Panc1 (cell line): ENCODE results near the gene SEL1L2. TPM values are rescaled to one million over a fixed set of nuclear protein-coding genes. Genes with fewer than 3 reads are reported as not detected.

Source experiments
- ATAC-seq: fragments of 200-7000 bp; cut with Tn5 transposase; 2 replicates; pipeline ENCODE4 v1.9.1; 2020; ENCODE audit warnings: mild to moderate bottlenecking, moderate library complexity
- BruUV-seq: library from RNA; stranded (reverse); fragments of 400-500 nt; replicated peaks from 2 replicates; lab custom pipeline; 2021; lab: Mats Ljungman, UMichigan
- CTCF ChIA-PET: fragments of 300-600 bp; sonication (Branson Sonifier 250); formaldehyde crosslinking; loops from one replicate; lab custom pipeline; 2022; ENCODE audit warnings: antibody characterized with exemption; lab: Charles Lee
- POLR2A ChIA-PET: fragments of 300-600 bp; sonication (Branson Sonifier 250); formaldehyde crosslinking; loops from one replicate; lab custom pipeline; 2022; ENCODE audit warnings: antibody characterized with exemption; lab: Charles Lee
- DNase-seq: peaks from one replicate; pipeline ENCODE4 v3.0.0-alpha.2; 2010; ENCODE audit warnings: low read depth, low spot score
- H3K27ac ChIP-seq: 2 replicates; pipeline ENCODE4 v1.5.1; 2011; ENCODE audit warnings: mild to moderate bottlenecking, low read length, inconsistent platforms
- H3K27me3 ChIP-seq: fragments of 200-500 bp; sonication (Bioruptor generic); 2 replicates; pipeline ENCODE4 v1.6.0; 2014; ENCODE audit warnings: low read length, inconsistent platforms; ENCODE audit not compliant: control insufficient read depth, insufficient read depth
- H3K36me3 ChIP-seq: fragments of 200-500 bp; sonication (Bioruptor generic); 2 replicates; pipeline ENCODE4 v1.5.1; 2014; ENCODE audit warnings: inconsistent platforms, mild to moderate bottlenecking, low read length, moderate library complexity; ENCODE audit not compliant: control insufficient read depth, insufficient read depth
- H3K4me1 ChIP-seq: 2 replicates; pipeline ENCODE4 v1.5.1; 2011; ENCODE audit warnings: inconsistent platforms, mild to moderate bottlenecking, low read length, moderate library complexity; ENCODE audit not compliant: control insufficient read depth, insufficient read depth
- H3K4me3 ChIP-seq, 2 experiments: 2 replicates each; pipeline ENCODE4 v1.5.1; 2011 to 2012; ENCODE audit warnings: low read depth in 2 of 2, low read length in 2 of 2, mild to moderate bottlenecking in 2 of 2, inconsistent platforms in 1 of 2, moderate library complexity in 1 of 2
- H3K9me3 ChIP-seq: fragments of 200-500 bp; sonication (Bioruptor generic); 2 replicates; pipeline ENCODE4 v1.5.1; 2014; ENCODE audit warnings: low read depth, mild to moderate bottlenecking, inconsistent platforms, low read length, moderate library complexity; ENCODE audit not compliant: control insufficient read depth, insufficient read depth
- CTCF ChIP-seq: fragments of 450-650 bp; IDR thresholded peaks from 2 replicates; pipeline ENCODE4 v1.5.1; 2017; ENCODE audit warnings: mild to moderate bottlenecking
- POLR2AphosphoS5 ChIP-seq: IDR thresholded peaks from 2 replicates; pipeline ENCODE4 v1.6.1; 2012; ENCODE audit warnings: mild to moderate bottlenecking, low read depth, low read length, moderate library complexity
- REST ChIP-seq, 2 experiments: IDR thresholded peaks; 2 replicates each; pipeline ENCODE4 v1.6.1; 2011 to 2012; ENCODE audit warnings: low read depth in 2 of 2, control low read depth in 1 of 2, low read length in 1 of 2, mild to moderate bottlenecking in 1 of 2, moderate library complexity in 1 of 2; ENCODE audit not compliant: insufficient read depth in 1 of 2
- SIN3A ChIP-seq: IDR thresholded peaks from 2 replicates; pipeline ENCODE4 v1.6.1; 2012; ENCODE audit warnings: low read depth, mild to moderate bottlenecking, low read length, moderate library complexity, borderline replicate concordance; ENCODE audit not compliant: insufficient read depth
- TCF7L2 ChIP-seq: IDR thresholded peaks from 2 replicates; pipeline ENCODE4 v1.6.1; 2011; ENCODE audit warnings: mild to moderate bottlenecking, low read depth, low read length, inconsistent platforms
- in situ Hi-C: cut with HindIII; loops from 2 replicates; pipeline ENCODE4 v1.10.0; 2016; ENCODE audit warnings: low sequenced_read_pairs, low pct_unique_long_range_greater_than_20kb
- intact Hi-C: fragments of 100-400 bp; cut with micrococcal nuclease; formaldehyde crosslinking; loops from one replicate; pipeline ENCODE4 v1.10.0; 2022; ENCODE audit not compliant: unreplicated experiment
- total RNA-seq: library from RNA; stranded (reverse); gene quantifications from one replicate; pipeline ENCODE4 v1.2.1, GENCODE V29; 2021; ENCODE audit not compliant: unreplicated experiment

SEL1L2 gene
- total RNA-seq, 1 experiment from 2014 or later = not detected

GRCh38 chr20:13865156-13865555 is 125.3 kb downstream of the SEL1L2 start:
- H3K36me3 ChIP-seq = no peaks in the 10 kb centered on the region
- H3K27me3 ChIP-seq = peaks cover 5% of the 10 kb centered on the region; the same call in 1 of the 2 replicates
- no peaks in the 10 kb centered on the region for H3K4me1 ChIP-seq
- TF ChIP-seq SIN3A (no peak), TCF7L2 (no peak), REST (IDR thresholded peaks at IDR 0.05; ENCODE audit: insufficient read depth in 1 of 2, low read depth in 2 of 2, low read length in 1 of 2) (no peak), POLR2AphosphoS5 (no peak), CTCF (no peak)
- ATAC-seq (no peak), DNase-seq (no peak)
- H3K9me3 ChIP-seq = no peaks in the 10 kb centered on the region
- ChIA-PET POLR2A (no interaction called here), CTCF (no interaction called here)
- H3K4me3 ChIP-seq = no peak overlapping the region
- in situ Hi-C loops (no loop called here), intact Hi-C loops (no loop called here)
- no TSS peak for BruUV-seq
- no peak overlapping the region for H3K27ac ChIP-seq

- H3K4me1 ChIP-seq = no peaks in the 10 kb centered on the region
- H3K9me3 ChIP-seq = no peaks in the 10 kb centered on the region
- no peaks in the 10 kb centered on the region for H3K36me3 ChIP-seq
- peaks cover 5% of the 10 kb centered on the region; the same call in 1 of the 2 replicates for H3K27me3 ChIP-seq
- DNase-seq (no peak), ATAC-seq (no peak)
- H3K4me3 ChIP-seq = no peak overlapping the region
- POLR2A ChIA-PET = no interaction called here
- TF ChIP-seq SIN3A (no peak), TCF7L2 (no peak), REST (IDR thresholded peaks at IDR 0.05; ENCODE audit: insufficient read depth in 1 of 2, low read depth in 2 of 2, low read length in 1 of 2) (no peak), POLR2AphosphoS5 (no peak), CTCF (no peak)
- intact Hi-C loops (no loop called here), in situ Hi-C loops (no loop called here)
- no TSS peak for BruUV-seq
- H3K27ac ChIP-seq = no peak overlapping the region
- CTCF ChIA-PET = no interaction called here
These were observed 127.2 kb downstream of the SEL1L2 start for GRCh38 chr20:13863244-13863643.
